HL-60/S4 treated with retinoic acid at 250 ng/mL for 4 days and 3 days (cell line): ENCODE results near the gene POSTN.
"Not testable (repeated sequence)": the region's sequence is repeated elsewhere in the genome, so short reads cannot be mapped to it uniquely, and the experiment has no call there.

ENCODE experiments used
- in situ Hi-C: fragments of 300-500 bp; cut with MboI; formaldehyde crosslinking; loops from 2 replicates; pipeline ENCODE4 v1.7.0; 2022; ENCODE audit warnings: low sequenced_read_pairs

POSTN gene

DNA sequence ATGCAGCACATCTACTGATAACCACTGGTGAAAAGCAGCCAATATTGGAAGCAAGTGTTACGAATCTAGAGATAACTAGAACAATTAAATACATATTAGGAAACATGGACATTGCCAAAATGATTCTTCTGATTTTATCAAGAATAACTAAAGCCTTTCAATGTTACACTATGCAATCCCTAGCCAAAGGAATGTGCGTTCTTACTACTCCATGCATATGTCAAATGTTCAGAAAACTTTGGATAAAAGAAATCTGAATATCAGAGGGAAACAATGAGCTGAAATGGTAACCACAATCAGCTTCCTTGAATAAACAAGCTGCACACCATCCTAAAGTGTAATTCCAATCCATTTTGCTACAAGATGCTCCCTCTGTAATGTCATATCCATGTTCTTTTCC, 951 bp upstream of the POSTN start:
- in situ Hi-C loops, result no loop called here

- in situ Hi-C loops, result no loop called here
Measured at GRCh38 chr13:37597477-37598025, 1.0 kb downstream of the POSTN start.

DNA sequence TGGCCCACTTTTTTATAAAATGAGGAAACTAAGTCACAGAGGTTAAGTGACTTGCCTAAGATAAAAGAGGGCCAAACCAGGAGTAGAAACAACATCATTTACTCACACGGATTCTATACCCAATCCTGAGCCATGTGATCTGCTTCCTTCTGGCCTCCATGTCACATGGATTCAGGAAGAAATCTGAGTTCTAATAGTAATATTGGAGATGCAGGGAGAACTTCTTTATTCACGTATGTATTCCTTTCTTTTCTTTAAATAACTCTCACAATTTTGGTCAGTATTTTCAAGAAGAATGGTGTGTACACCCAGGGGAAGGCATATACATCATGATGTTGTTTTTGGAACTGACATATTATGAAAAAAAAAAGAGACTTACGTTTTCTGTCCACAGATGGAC, 1.8 kb downstream of the POSTN start:
- in situ Hi-C loops, result no loop called here

GRCh38 chr13:37595162-37595561, 3.4 kb downstream of the POSTN start:
- in situ Hi-C loops, result no loop called here

DNA sequence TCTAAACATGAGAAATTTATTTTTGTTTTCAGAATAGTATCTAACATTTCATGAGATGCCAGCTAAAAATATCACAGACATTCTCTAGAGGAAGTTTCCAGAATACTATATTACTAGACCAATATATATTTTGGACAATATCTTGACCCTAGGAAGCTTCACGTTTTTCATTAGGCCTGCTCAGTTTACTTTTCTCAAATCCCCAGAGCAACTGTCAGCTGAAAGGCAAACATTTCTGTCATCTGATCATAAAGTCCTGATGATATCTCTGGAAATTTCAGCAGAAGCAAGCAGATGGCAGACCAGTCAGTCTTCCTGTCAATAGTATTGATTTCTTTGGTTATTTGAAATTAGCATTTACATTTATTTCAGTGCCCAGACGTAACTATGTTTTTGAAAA, 4.0 kb downstream of the POSTN start:
- in situ Hi-C loops, result no loop called here

DNA sequence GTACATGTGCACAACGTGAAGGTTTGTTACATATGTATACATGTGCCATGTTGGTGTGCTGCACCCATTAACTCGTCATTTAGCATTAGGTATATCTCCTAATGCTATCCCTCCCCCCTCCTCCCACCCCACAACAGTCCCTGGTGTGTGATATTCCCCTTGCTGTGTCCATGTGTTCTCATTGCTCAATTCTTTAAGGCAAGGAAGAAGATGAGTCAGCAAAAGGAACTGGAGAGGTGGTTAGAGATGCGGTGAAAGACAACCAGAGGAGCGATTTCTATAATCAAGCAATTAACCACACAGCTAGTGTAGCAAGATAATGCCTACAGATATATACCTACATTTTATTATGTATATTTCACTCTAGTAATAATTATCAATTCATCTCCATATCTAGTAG, 9.2 kb downstream of the POSTN start:
- in situ Hi-C loops, result not testable (repeated sequence)

GRCh38 chr13:37587236-37587635, 11.3 kb downstream of the POSTN start:
- in situ Hi-C loops, result no loop called here

GRCh38 chr13:37586164-37586563, 12.4 kb downstream of the POSTN start:
- in situ Hi-C loops, result no loop called here

DNA sequence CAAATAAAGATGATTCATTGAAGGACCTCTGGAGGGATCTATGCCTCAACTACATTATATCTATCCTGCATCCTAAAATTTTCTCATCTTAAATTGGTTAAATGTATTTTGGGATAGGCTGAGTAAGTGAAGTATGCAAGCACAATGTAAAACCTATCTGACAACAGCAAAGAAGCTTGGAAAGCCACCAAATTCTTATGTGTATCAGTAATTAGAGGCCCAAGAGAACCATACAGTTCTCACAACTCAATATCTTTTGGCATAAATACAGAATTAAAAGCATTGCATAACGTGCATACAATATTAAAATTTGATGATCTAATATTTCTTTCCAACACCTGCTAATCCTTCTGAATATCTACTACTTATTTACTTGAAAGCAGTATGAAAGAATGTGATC, 13.0 kb downstream of the POSTN start:
- in situ Hi-C loops, result no loop called here

GRCh38 chr13:37576601-37577000, 22.0 kb downstream of the POSTN start:
- in situ Hi-C loops, result no loop called here

GRCh38 chr13:37565425-37565824, 33.1 kb downstream of the POSTN start:
- in situ Hi-C loops, result no loop called here

DNA sequence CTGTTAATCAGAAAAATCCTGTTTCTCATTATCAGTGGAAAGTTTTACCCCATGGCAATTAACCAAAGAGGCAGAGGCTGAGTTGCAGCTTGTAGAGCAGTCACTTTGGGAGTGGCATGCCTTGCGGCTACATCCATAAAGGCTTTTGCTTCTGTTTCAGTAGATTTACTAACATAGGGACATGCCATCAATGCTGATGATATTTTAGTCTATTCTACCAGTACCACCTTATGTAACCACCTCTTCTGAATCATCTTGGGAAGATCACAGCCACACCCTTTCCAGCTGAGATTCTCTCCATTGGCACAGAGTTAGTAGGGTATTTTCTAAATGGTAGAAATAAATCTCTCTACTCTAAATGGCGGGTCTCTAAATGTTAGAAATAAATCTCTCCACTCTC, 37.5 kb downstream of the POSTN start:
- in situ Hi-C loops, result no loop called here

DNA sequence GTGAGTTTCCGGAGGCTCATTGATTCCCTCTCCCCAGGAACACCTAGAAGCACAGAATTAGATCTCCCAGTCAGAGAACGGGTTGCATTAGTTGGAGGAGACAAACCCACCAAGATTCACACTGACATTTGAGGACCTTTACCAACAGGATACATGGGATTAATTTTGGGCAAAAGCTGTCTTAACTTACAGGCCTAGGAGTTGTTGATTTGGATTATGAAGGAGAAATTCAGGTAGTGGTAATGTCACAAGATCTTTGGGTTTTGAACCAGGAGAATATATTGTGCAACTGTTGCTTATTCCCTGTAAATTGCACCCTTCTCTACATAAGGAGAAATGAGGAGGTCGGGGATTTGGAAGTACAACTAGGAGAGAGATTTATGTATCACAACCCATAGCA, 38.0 kb downstream of the POSTN start:
- in situ Hi-C loops, result no loop called here

- in situ Hi-C loops, result not testable (repeated sequence)
Measured at GRCh38 chr13:37558766-37559165, 39.8 kb downstream of the POSTN start.

DNA sequence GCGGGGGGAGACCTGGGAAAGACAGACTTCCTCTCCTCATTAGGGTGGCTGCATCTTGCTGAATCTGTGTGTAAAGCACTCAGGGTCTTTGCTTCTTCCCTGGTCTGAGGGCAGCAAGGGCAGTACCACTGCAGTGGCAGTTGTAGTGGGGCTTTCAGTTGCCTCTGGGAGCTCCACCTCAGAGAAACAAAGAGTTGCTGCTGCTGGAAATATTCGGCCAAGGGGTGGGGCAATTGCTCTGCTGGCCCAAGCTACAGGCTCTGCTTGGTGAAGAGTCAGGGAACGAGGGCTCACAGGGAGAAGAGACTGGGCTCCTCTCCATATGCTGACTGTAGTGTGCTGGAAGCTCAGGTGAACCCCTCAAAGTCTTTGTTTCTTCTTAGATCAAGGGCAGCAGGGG, 52.5 kb downstream of the POSTN start:
- in situ Hi-C loops, result no loop called here

DNA sequence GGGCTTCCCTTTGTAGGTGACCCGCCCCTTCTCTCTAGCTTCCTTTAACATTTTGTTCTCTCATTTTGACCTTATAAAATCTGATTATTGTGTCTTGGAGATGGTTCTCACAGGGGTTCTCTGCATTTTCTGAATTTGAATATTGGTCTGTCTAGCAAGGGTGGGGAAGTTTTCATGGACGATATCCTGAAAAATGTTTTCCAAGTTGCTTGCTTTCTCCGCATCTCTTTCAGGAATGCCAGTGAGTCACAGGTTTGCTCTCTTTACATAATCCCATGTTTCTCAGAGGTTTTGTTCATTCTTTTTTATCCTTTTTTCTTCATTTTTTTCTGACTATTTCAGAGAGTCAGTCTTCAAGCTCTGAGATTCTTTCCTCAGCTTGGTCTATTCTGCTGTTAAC, 53.6 kb downstream of the POSTN start:
- in situ Hi-C loops, result no loop called here

GRCh38 chr13:37539976-37540605, 58.5 kb downstream of the POSTN start:
- in situ Hi-C loops, result no loop called here

DNA sequence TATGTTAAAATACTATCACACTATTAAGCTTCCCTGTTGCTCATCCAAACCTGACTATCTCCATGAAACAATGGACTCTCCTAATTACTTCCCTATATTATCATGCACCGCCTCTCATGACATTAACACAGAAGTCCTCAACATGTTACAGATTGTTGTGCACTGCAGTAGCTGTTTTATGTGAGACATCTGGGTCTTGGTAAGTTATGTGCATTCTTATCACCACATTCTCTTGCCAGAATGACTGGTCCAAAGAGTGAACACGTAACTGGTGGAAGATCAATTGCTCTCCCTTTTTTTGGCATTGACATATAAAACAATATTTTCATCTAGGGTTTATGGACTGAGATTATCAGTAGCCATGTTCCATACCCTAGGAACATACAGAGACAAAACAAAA, 59.4 kb downstream of the POSTN start:
- in situ Hi-C loops, result no loop called here

DNA sequence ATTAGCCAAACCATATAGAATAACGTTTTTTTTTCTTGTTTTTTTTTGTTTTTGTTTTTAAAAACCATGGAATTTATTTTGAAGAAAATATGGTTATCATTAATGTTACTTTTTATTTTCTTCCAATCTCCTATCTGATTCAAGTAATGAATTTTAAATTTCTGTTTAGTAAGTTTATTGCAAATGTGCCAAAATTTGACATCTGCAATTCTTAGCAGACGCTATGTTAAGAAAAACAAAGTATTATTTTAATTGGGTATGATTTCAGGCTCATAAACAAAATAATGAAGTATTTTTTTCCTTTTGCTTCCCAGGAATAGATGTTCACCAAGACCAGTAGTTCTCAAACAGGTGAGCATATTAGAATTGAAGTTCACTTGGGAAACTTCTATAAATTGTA, 63.1 kb downstream of the POSTN start:
- in situ Hi-C loops, result no loop called here

DNA sequence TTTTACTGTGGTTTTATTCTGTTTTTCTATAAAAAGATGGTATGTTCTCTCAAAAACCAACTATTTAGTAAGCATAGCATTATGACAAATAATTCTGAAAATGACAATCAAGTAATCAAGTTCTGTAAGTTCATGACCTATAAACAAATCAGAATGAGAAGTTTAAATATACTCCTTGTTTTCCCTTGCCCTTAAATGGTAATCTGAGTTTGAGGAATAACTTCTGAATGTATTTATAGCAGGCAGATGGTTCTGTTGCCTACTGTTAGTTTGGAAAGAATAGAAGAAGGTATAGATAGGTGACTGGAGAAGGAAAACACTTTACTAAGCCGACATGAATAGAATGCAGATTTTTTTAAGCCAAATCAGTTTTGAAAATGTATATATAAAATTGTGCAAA, 63.9 kb downstream of the POSTN start:
- in situ Hi-C loops, result no loop called here

DNA sequence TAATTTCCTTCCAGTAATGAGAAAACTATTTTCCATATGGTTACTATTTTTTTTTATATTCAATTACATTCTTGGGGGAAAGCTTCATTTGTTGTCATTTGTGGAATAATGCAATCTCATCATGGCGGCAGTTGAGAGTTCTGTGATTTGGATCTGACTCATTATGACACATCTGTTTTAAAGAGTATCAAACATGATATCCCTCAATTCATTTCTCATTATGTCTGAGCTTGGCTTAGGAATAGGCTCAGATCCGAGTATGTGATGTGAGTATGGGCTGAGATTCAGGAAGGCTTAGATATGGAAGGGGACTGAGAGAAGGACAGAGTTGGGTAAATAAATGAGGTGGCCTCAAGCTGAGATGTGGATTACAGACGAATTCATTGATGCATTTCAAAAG, 64.4 kb downstream of the POSTN start:
- in situ Hi-C loops, result no loop called here

DNA sequence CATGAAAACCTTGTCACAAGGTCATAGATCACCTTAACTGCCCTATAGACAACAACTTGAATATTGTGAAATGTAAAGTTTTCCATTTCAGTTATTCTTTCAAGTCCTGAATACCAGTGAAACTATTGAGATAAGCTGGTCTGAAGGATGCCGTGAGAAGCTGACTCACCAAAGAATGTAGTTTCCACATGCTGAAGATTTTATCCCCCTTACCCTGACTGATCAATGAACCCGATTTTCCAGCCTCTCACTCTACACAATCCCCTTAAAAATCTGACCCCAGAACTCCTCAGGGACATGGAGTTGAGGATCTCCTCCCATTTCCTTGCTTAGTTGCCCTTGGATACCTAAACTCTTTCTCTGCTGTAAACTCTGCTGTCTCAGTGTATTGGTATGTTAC, 67.5 kb downstream of the POSTN start:
- in situ Hi-C loops, result no loop called here

- in situ Hi-C loops, result no loop called here
Measured at GRCh38 chr13:37529751-37530385, 68.7 kb downstream of the POSTN start.
